Neuron (in vitro differentiated cells): ENCODE results near the gene PPFIA4.

Experiments used
- H2AFZ ChIP-seq: one replicate; pipeline ENCODE4 v1.6.1; 2013; ENCODE audit warnings: low read depth, mild to moderate bottlenecking, inconsistent platforms, low read length, moderate library complexity
- H3K27me3 ChIP-seq: one replicate; pipeline ENCODE4 v1.6.1; 2013; ENCODE audit warnings: low read length; ENCODE audit not compliant: insufficient read depth
- H3K36me3 ChIP-seq: one replicate; pipeline ENCODE4 v1.6.1; 2013; ENCODE audit warnings: low read length; ENCODE audit not compliant: insufficient read depth
- H3K4me1 ChIP-seq: one replicate; pipeline ENCODE4 v1.6.1; 2013; ENCODE audit warnings: low read length; ENCODE audit not compliant: insufficient read depth
- H3K4me3 ChIP-seq: 2 replicates; pipeline ENCODE4 v1.5.1; 2013; ENCODE audit warnings: mild to moderate bottlenecking, low read length, moderate library complexity
- H3K9me3 ChIP-seq: one replicate; pipeline ENCODE4 v1.6.1; 2013; ENCODE audit warnings: low read length

PPFIA4 gene

GRCh38 chr1:203060115-203060514, 33.8 kb downstream of the PPFIA4 start:
- H3K9me3 ChIP-seq, result no peaks in the 10 kb centered on the region
- H3K4me3 ChIP-seq, result no peak overlapping the region
- H3K4me1 ChIP-seq, result no peaks in the 10 kb centered on the region
- H2AFZ ChIP-seq, result no peak overlapping the region
- H3K36me3 ChIP-seq, result no peaks in the 10 kb centered on the region
- peaks cover 7% of the 10 kb centered on the region for H3K27me3 ChIP-seq

- Histone ChIP-seq H3K27me3 (peaks cover 7% of the 10 kb centered on the region), H3K36me3 (no peaks in the 10 kb centered on the region), H2AFZ (no peak overlapping the region), H3K4me3 (no peak overlapping the region), H3K4me1 (no peaks in the 10 kb centered on the region), H3K9me3 (no peaks in the 10 kb centered on the region)
Observed at GRCh38 chr1:203063287-203063686, 37.0 kb downstream of the PPFIA4 start.

- no peak overlapping the region for H3K4me3 ChIP-seq
- H3K36me3 ChIP-seq, result no peaks in the 10 kb centered on the region
- no peaks in the 10 kb centered on the region for H3K9me3 ChIP-seq
- no peak overlapping the region for H2AFZ ChIP-seq
- peaks cover 6% of the 10 kb centered on the region for H3K27me3 ChIP-seq
- H3K4me1 ChIP-seq, result peaks cover 9% of the 10 kb centered on the region
Observed at GRCh38 chr1:203065191-203065590, 38.9 kb downstream of the PPFIA4 start.

- Histone ChIP-seq H2AFZ (no peak overlapping the region), H3K36me3 (no peaks in the 10 kb centered on the region), H3K4me1 (peaks cover 9% of the 10 kb centered on the region), H3K4me3 (no peak overlapping the region), H3K9me3 (no peaks in the 10 kb centered on the region), H3K27me3 (peaks cover 6% of the 10 kb centered on the region)
Observed at GRCh38 chr1:203065986-203066385, 39.7 kb downstream of the PPFIA4 start.

GRCh38 chr1:203066965-203067364, 40.7 kb downstream of the PPFIA4 start:
- Histone ChIP-seq H3K27me3 (peaks cover 10% of the 10 kb centered on the region), H3K36me3 (no peaks in the 10 kb centered on the region), H2AFZ (no peak overlapping the region), H3K9me3 (no peaks in the 10 kb centered on the region), H3K4me3 (no peak overlapping the region), H3K4me1 (peaks cover 9% of the 10 kb centered on the region)

- Histone ChIP-seq H3K9me3 (no peaks in the 10 kb centered on the region), H3K36me3 (no peaks in the 10 kb centered on the region), H3K4me3 (no peak overlapping the region), H3K4me1 (peaks cover 9% of the 10 kb centered on the region), H2AFZ (no peak overlapping the region), H3K27me3 (peaks cover 9% of the 10 kb centered on the region)
Observed at GRCh38 chr1:203069030-203069747, 42.9 kb downstream of the PPFIA4 start.

GRCh38 chr1:203072002-203072602, 45.8 kb downstream of the PPFIA4 start:
- Histone ChIP-seq H3K4me1 (peaks cover 9% of the 10 kb centered on the region), H2AFZ (no peak overlapping the region), H3K36me3 (no peaks in the 10 kb centered on the region), H3K4me3 (no peak overlapping the region), H3K9me3 (peaks cover 3% of the 10 kb centered on the region), H3K27me3 (peaks cover 30% of the 10 kb centered on the region)

GRCh38 chr1:203072911-203073310, 46.6 kb downstream of the PPFIA4 start:
- Histone ChIP-seq H3K36me3 (no peaks in the 10 kb centered on the region), H3K9me3 (peaks cover 3% of the 10 kb centered on the region), H3K4me3 (no peak overlapping the region), H2AFZ (no peak overlapping the region), H3K27me3 (peaks cover 33% of the 10 kb centered on the region), H3K4me1 (peaks cover 9% of the 10 kb centered on the region)

- H3K27me3 ChIP-seq, result peaks cover 34% of the 10 kb centered on the region
Observed at GRCh38 chr1:203073469-203073868, 47.2 kb downstream of the PPFIA4 start.

GRCh38 chr1:203074610-203075009, 48.3 kb downstream of the PPFIA4 start:
- H3K36me3 ChIP-seq, result no peaks in the 10 kb centered on the region
- no peak overlapping the region for H2AFZ ChIP-seq
- peaks cover 41% of the 10 kb centered on the region for H3K27me3 ChIP-seq
- H3K4me1 ChIP-seq, result peaks cover 4% of the 10 kb centered on the region
- H3K9me3 ChIP-seq, result peaks cover 3% of the 10 kb centered on the region
- no peak overlapping the region for H3K4me3 ChIP-seq

More at GRCh38 chr1:203073469-203073868, 47.2 kb downstream of the PPFIA4 start:
- Histone ChIP-seq H3K4me1 (peaks cover 9% of the 10 kb centered on the region), H2AFZ (no peak overlapping the region), H3K4me3 (no peak overlapping the region), H3K36me3 (no peaks in the 10 kb centered on the region), H3K9me3 (peaks cover 3% of the 10 kb centered on the region)

- H3K27me3 ChIP-seq, result peaks cover 49% of the 10 kb centered on the region
- no peak overlapping the region for H3K4me3 ChIP-seq
- no peaks in the 10 kb centered on the region for H3K36me3 ChIP-seq
- H3K4me1 ChIP-seq, result no peaks in the 10 kb centered on the region
- peaks cover 3% of the 10 kb centered on the region for H3K9me3 ChIP-seq
- no peak overlapping the region for H2AFZ ChIP-seq
Observed at GRCh38 chr1:203075236-203076030, 49.1 kb downstream of the PPFIA4 start.

- Histone ChIP-seq H2AFZ (no peak overlapping the region), H3K4me3 (no peak overlapping the region), H3K9me3 (peaks cover 3% of the 10 kb centered on the region), H3K36me3 (no peaks in the 10 kb centered on the region), H3K27me3 (peaks cover 52% of the 10 kb centered on the region), H3K4me1 (no peaks in the 10 kb centered on the region)
Observed at GRCh38 chr1:203076031-203076511, 49.8 kb downstream of the PPFIA4 start.

GRCh38 chr1:203077367-203077766, 51.1 kb downstream of the PPFIA4 start:
- Histone ChIP-seq H3K27me3 (peaks cover 56% of the 10 kb centered on the region), H3K36me3 (no peaks in the 10 kb centered on the region), H3K4me3 (no peak overlapping the region), H2AFZ (no peak overlapping the region), H3K4me1 (no peaks in the 10 kb centered on the region), H3K9me3 (peaks cover 3% of the 10 kb centered on the region)
